ENCODE measurements around the gene CDKN1C. TPM values are rescaled to one million over a fixed set of nuclear protein-coding genes. Genes with fewer than 3 reads are reported as not detected.

Gene CDKN1C
- 34.8 and 37.1 TPM in 2 replicates for total RNA-seq

- DNase-seq (ENCODE audit: low read depth) = no peak
These were observed at the start of gene CDKN1C for GRCh38 chr11:2885678-2886081. Gene CDKN1C, minus strand, starts transcription at chr11:2885775. Its CDS starts 319 bp downstream, at chr11:2885456.

GRCh38 chr11:2934611-2935239 lies 49.1 kb upstream of the CDKN1C start:
- no peaks in the 10 kb centered on the region for H3K27me3 ChIP-seq (ENCODE audit: control insufficient read depth, insufficient read depth, low read length)
- no peak for DNase-seq (ENCODE audit: low read depth)
- TF ChIP-seq, protein P1, sequence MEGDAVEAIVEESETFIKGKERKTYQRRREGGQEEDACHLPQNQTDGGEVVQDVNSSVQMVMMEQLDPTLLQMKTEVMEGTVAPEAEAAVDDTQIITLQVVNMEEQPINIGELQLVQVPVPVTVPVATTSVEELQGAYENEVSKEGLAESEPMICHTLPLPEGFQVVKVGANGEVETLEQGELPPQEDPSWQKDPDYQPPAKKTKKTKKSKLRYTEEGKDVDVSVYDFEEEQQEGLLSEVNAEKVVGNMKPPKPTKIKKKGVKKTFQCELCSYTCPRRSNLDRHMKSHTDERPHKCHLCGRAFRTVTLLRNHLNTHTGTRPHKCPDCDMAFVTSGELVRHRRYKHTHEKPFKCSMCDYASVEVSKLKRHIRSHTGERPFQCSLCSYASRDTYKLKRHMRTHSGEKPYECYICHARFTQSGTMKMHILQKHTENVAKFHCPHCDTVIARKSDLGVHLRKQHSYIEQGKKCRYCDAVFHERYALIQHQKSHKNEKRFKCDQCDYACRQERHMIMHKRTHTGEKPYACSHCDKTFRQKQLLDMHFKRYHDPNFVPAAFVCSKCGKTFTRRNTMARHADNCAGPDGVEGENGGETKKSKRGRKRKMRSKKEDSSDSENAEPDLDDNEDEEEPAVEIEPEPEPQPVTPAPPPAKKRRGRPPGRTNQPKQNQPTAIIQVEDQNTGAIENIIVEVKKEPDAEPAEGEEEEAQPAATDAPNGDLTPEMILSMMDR (IDR thresholded peaks at IDR 0.05; ENCODE audit: insufficient read depth, low read length, poor library complexity, severe bottlenecking) = no peak
- H3K4me3 ChIP-seq (ENCODE audit: low read depth, low read length) = no peak overlapping the region
- no peaks in the 10 kb centered on the region for H3K36me3 ChIP-seq (ENCODE audit: control insufficient read depth, insufficient read depth, low read length)

More at GRCh38 chr11:2885678-2886081, at the start of gene CDKN1C:
- Histone ChIP-seq H3K4me3 (ENCODE audit: low read depth, low read length) (peak within 1 kb of the TSS; percentile 58), H3K36me3 (ENCODE audit: control insufficient read depth, insufficient read depth, low read length) (no peaks in the 10 kb centered on the region), H3K27me3 (ENCODE audit: control insufficient read depth, insufficient read depth, low read length) (peaks cover 2% of the 10 kb centered on the region)
- TF ChIP-seq, protein P1 (IDR thresholded peaks at IDR 0.05; ENCODE audit: insufficient read depth, low read length, poor library complexity, severe bottlenecking) = no peak

- Histone ChIP-seq H3K4me3 (ENCODE audit: low read depth, low read length) (no peak overlapping the region), H3K36me3 (ENCODE audit: control insufficient read depth, insufficient read depth, low read length) (no peaks in the 10 kb centered on the region), H3K27me3 (ENCODE audit: control insufficient read depth, insufficient read depth, low read length) (no peaks in the 10 kb centered on the region)
- TF ChIP-seq, protein P1 (IDR thresholded peaks at IDR 0.05; ENCODE audit: insufficient read depth, low read length, poor library complexity, severe bottlenecking) = no peak
- no peak for DNase-seq (ENCODE audit: low read depth)
These were observed 48.5 kb upstream of the CDKN1C start for GRCh38 chr11:2934021-2934550.

DNA sequence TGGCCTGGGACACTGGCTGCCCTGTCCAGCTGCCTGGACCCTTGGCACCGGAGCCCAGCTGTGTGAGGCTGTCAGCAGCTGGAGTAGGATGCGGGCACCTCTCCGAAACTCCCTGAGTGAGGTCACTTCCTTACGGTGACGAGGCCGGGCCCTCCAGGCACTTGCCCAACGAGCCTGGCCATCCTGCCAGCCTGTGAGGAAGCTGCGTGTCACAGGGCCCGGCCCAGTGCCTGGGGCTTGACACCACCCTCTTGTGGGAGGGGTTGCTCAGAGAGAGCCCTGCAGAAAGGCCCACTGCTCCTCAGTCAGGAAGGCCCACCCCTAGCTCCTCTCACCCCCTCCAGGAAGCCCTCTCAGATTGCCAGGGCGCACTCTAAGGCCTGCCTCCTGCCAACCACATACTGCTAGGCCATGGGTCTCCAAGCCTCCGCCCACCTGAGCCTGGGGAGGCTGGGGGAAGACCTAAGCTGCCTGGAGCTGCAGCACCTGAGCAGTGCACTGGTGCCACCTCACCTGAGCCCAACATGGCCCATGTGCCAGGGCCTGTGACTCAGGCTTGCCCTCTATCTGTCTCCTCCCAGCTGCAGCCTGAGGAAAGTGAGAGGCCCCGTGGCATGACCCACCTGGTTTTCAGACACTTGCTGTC lies 47.9 kb upstream of the CDKN1C start:
- TF ChIP-seq, protein P1 (IDR thresholded peaks at IDR 0.05; ENCODE audit: insufficient read depth, low read length, poor library complexity, severe bottlenecking) = no peak
- H3K36me3 ChIP-seq (ENCODE audit: control insufficient read depth, insufficient read depth, low read length) = no peaks in the 10 kb centered on the region
- no peaks in the 10 kb centered on the region for H3K27me3 ChIP-seq (ENCODE audit: control insufficient read depth, insufficient read depth, low read length)
- DNase-seq (ENCODE audit: low read depth) = peak; percentile 84
- no peak overlapping the region for H3K4me3 ChIP-seq (ENCODE audit: low read depth, low read length)

DNA sequence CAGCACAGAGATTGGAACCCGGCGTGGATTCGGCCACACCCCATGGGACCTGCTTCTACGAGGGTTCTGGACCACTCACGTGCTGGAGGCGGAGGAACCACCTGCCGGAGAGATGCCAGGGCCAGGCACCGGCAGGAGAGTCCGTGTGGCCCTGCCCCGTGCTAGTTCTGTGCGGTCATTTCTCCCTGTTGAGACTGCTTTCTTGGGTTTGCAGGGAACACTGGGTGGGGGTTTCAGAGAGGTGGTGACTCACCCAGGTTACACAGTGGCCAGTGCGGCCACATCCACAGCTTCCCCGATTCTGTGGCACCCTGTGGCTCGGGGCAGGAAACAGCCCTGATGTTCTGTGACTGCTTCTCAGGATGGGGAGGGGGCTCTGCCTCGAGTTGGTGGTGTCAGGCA lies 47.3 kb upstream of the CDKN1C start:
- Histone ChIP-seq H3K4me3 (ENCODE audit: low read depth, low read length) (no peak overlapping the region), H3K27me3 (ENCODE audit: control insufficient read depth, insufficient read depth, low read length) (no peaks in the 10 kb centered on the region), H3K36me3 (ENCODE audit: control insufficient read depth, insufficient read depth, low read length) (no peaks in the 10 kb centered on the region)
- TF ChIP-seq, protein P1 (IDR thresholded peaks at IDR 0.05; ENCODE audit: insufficient read depth, low read length, poor library complexity, severe bottlenecking) = no peak
- no peak for DNase-seq (ENCODE audit: low read depth)

All from kidney epithelial cell (primary cell).